HepG2 (cell line): Measurements from ENCODE around the gene SH2D3C. TPM values are rescaled to one million over a fixed set of nuclear protein-coding genes. Genes with fewer than 3 reads are reported as not detected.

Source experiments
- BCL3 ChIP-seq: sonication (generic); formaldehyde crosslinking; IDR thresholded peaks from 2 replicates; pipeline ENCODE4 v1.5.1; 2020; ENCODE audit warnings: mild to moderate bottlenecking, missing genetic modification reagents, moderate library complexity
- FOSL1 ChIP-seq: sonication (generic); formaldehyde crosslinking; IDR thresholded peaks from 2 replicates; pipeline ENCODE4 v1.9.0; 2021; ENCODE audit warnings: missing genetic modification reagents, borderline replicate concordance
- HCFC1 ChIP-seq: fragments of 150-350 bp; IDR thresholded peaks from 2 replicates; pipeline ENCODE4 v1.6.1; 2014; ENCODE audit warnings: low read depth, low read length
- HNF1A ChIP-seq, 2 experiments: sonication (generic) in 1 of 2; formaldehyde crosslinking in 1 of 2; IDR thresholded peaks; 2 replicates each; pipeline versions ENCODE4 v1.4.0 to v1.6.1; 2016 to 2020; ENCODE audit warnings: borderline replicate concordance in 1 of 2, low read depth in 1 of 2, mild to moderate bottlenecking in 1 of 2, missing genetic modification reagents in 1 of 2
- HNRNPLL ChIP-seq: fragments of 200-400 bp; formaldehyde crosslinking; IDR thresholded peaks from 2 replicates; pipeline ENCODE4 v1.6.1; 2017; ENCODE audit warnings: mild to moderate bottlenecking, low read depth, low read length; ENCODE audit not compliant: poor library complexity, severe bottlenecking
- HOXA7 ChIP-seq: sonication (generic); formaldehyde crosslinking; IDR thresholded peaks from 2 replicates; pipeline ENCODE4 v1.8.1; 2022; ENCODE audit warnings: mild to moderate bottlenecking, missing genetic modification reagents, moderate library complexity
- KMT2B ChIP-seq: IDR thresholded peaks from 2 replicates; pipeline ENCODE4 v1.6.1; 2016; ENCODE audit warnings: missing genetic modification reagents, missing compliant biosample characterization
- MIER3 ChIP-seq: IDR thresholded peaks from 2 replicates; pipeline ENCODE4 v1.6.1; 2016; ENCODE audit warnings: missing compliant biosample characterization, borderline replicate concordance
- MLLT10 ChIP-seq: sonication (generic); formaldehyde crosslinking; IDR thresholded peaks from 2 replicates; pipeline ENCODE4 v1.4.0; 2020; ENCODE audit warnings: missing genetic modification reagents
- NCOR1 ChIP-seq: fragments of 200-600 bp; sonication (generic); IDR thresholded peaks from 2 replicates; pipeline ENCODE4 v1.7.0; 2017; ENCODE audit warnings: antibody characterized with exemption, low read length, borderline replicate concordance
- NR1H2 ChIP-seq: sonication (generic); formaldehyde crosslinking; IDR thresholded peaks from 2 replicates; pipeline ENCODE4 v1.8.1; 2022; ENCODE audit warnings: low read depth, missing genetic modification reagents, borderline replicate concordance
- PAX8 ChIP-seq: sonication (generic); formaldehyde crosslinking; IDR thresholded peaks from 2 replicates; pipeline ENCODE4 v1.8.0; 2022; ENCODE audit warnings: mild to moderate bottlenecking, missing genetic modification reagents, borderline replicate concordance
- PHF5A ChIP-seq: IDR thresholded peaks from one replicate; pipeline ENCODE4 v1.6.1; 2018; ENCODE audit warnings: low read depth, missing genetic modification reagents; ENCODE audit not compliant: unreplicated experiment
- REL ChIP-seq: sonication (generic); formaldehyde crosslinking; conservative IDR thresholded peaks from 2 replicates; pipeline ENCODE4 v1.8.0; 2022; ENCODE audit warnings: mild to moderate bottlenecking, missing genetic modification reagents, moderate library complexity
- SKIL ChIP-seq: sonication (generic); formaldehyde crosslinking; IDR thresholded peaks from 2 replicates; pipeline ENCODE4 v1.8.0; 2022; ENCODE audit warnings: missing genetic modification reagents, mild to moderate bottlenecking, moderate library complexity, borderline replicate concordance
- SSRP1 ChIP-seq: IDR thresholded peaks from 2 replicates; pipeline ENCODE4 v1.6.1; 2016; ENCODE audit warnings: control low read depth
- ZNF10 ChIP-seq: sonication (generic); formaldehyde crosslinking; IDR thresholded peaks from 2 replicates; pipeline ENCODE4 v1.4.0; 2020; ENCODE audit warnings: mild to moderate bottlenecking, low read depth, missing genetic modification reagents, borderline replicate concordance
- ZNF136 ChIP-seq: sonication (generic); formaldehyde crosslinking; IDR thresholded peaks from 2 replicates; pipeline ENCODE4 v1.8.1; 2022; ENCODE audit warnings: low read depth, mild to moderate bottlenecking, moderate library complexity, missing genetic modification reagents
- ZNF264 ChIP-seq: sonication (generic); formaldehyde crosslinking; IDR thresholded peaks from 2 replicates; pipeline ENCODE4 v1.4.0; 2020; ENCODE audit warnings: missing genetic modification reagents
- ZNF558 ChIP-seq: sonication (generic); formaldehyde crosslinking; IDR thresholded peaks from 2 replicates; pipeline ENCODE4 v1.9.0; 2022; ENCODE audit warnings: mild to moderate bottlenecking, missing genetic modification reagents, borderline replicate concordance
- polyA plus RNA-seq, 8 experiments: library from polyadenylated mRNA; depleted of rRNA in 3 of 8; stranded (reverse) in 7 of 8; unstranded in 1 of 8; fragments of >200 nt; fragmentation: Illumina TruSeq in 4 of 8; extraction: Trizol in 4 of 8; gene quantifications; 2 replicates each; pipeline versions ENCODE4 v1.2.1 to v1.2.3, GENCODE V29; 2011 to 2016; ENCODE audit warnings: low read depth in 4 of 8, missing spikeins in 1 of 8, mixed read lengths in 1 of 8; ENCODE audit not compliant: insufficient read depth in 1 of 8
- total RNA-seq, 5 experiments: library from RNA; depleted of rRNA; stranded (reverse); fragments of >200 nt; fragmentation: Illumina TruSeq; extraction: Trizol; gene quantifications; 2 replicates each; pipeline ENCODE4 v1.2.3, GENCODE V29; 2016; ENCODE audit warnings: low read depth in 1 of 5

The SH2D3C gene
- total and polyA plus RNA-seq, 2 of the 13 experiments (the other 11 are each of a cell fraction or from before 2014, with no cell fraction given): not detected

- TF ChIP-seq ZNF558 (CRISPR knock-in tag) (no peak), PAX8 (CRISPR knock-in tag) (no peak), BCL3 (CRISPR knock-in tag) (no peak), HNRNPLL (peak; percentile 30), KMT2B (CRISPR knock-in tag) (no peak), REL (CRISPR knock-in tag) (no peak), FOSL1 (CRISPR knock-in tag) (no peak), ZNF136 (no peak), MLLT10 (CRISPR knock-in tag) (no peak), SKIL (CRISPR knock-in tag) (peak; percentile 59; the same call in 1 of the 2 replicates), HNF1A (IDR thresholded peaks at IDR 0.05; ENCODE audit: low read depth) (no peak), HNF1A (CRISPR knock-in tag; IDR thresholded peaks at IDR 0.05; ENCODE audit: borderline replicate concordance) (no peak), NR1H2 (CRISPR knock-in tag) (peak; percentile 41; the same call in 1 of the 2 replicates), HOXA7 (CRISPR knock-in tag) (no peak), MIER3 (CRISPR knock-in tag) (0 out of 2 replicates have a peak, but pooled peaks have one; percentile 19), PHF5A (no peak), SSRP1 (CRISPR knock-in tag) (no peak), HCFC1 (no peak), NCOR1 (no peak), ZNF10 (no peak), ZNF264 (CRISPR knock-in tag) (0 out of 2 replicates have a peak, but pooled peaks have one; percentile 32)
Measured at GRCh38 chr9:127825319-127826051, 47.0 kb upstream of the SH2D3C start (continued).
